SK-N-SH (cell line): ENCODE results near the gene ABHD15. TPM values are rescaled to one million over a fixed set of nuclear protein-coding genes. Genes with fewer than 3 reads are reported as not detected.

Source experiments
- CTCF ChIA-PET: fragments of 300-600, 350-600 bp; formaldehyde crosslinking; extraction: SDS; loops from one replicate; lab custom pipeline; 2021; lab: Yijun Ruan, JAX
- POLR2A ChIA-PET: fragments of 350-600 bp; sonication (Branson Sonifier 250); formaldehyde crosslinking; extraction: SDS; loops from one replicate; lab custom pipeline; 2020; ENCODE audit warnings: antibody characterized with exemption, inconsistent platforms; lab: Yijun Ruan, JAX
- DNase-seq: peaks from one replicate; pipeline ENCODE4 v3.0.0; 2012
- H2AFZ ChIP-seq: fragments of 200-600 bp; sonication (generic); 2 replicates; pipeline ENCODE4 v1.8.1; 2016; ENCODE audit warnings: antibody characterized with exemption, mild to moderate bottlenecking, low read depth
- H3F3A ChIP-seq: fragments of 200-600 bp; sonication (generic); replicated peaks from 2 replicates; pipeline ENCODE3; 2016; ENCODE audit warnings: antibody characterized with exemption, mild to moderate bottlenecking; ENCODE audit not compliant: insufficient read depth
- H3K27ac ChIP-seq, 2 experiments: fragments of 200-500 bp in 1 of 2; fragments of 200-600 bp in 1 of 2; sonication (Bioruptor generic) in 1 of 2; sonication (generic), shearing (Covaris generic) in 1 of 2; 2 replicates each; pipeline versions ENCODE4 v1.5.1 to v1.6.1; 2014 to 2016; ENCODE audit warnings: low read depth in 2 of 2, inconsistent platforms in 1 of 2, low read length in 1 of 2, mild to moderate bottlenecking in 1 of 2, mixed read lengths in 1 of 2
- H3K27me3 ChIP-seq: fragments of 200-600 bp; sonication (generic), shearing (Covaris generic); 2 replicates; pipeline ENCODE4 v1.6.1; 2016; ENCODE audit warnings: mixed run types; ENCODE audit not compliant: insufficient read depth
- H3K36me3 ChIP-seq, 2 experiments: fragments of 200-500 bp in 1 of 2; fragments of 200-600 bp in 1 of 2; sonication (Bioruptor generic) in 1 of 2; sonication (generic) in 1 of 2; replicated peaks in 1 of 2; 2 replicates each; pipeline versions ENCODE3 to v1.5.1; 2014 to 2016; ENCODE audit warnings: low read length in 1 of 2, mild to moderate bottlenecking in 1 of 2; ENCODE audit not compliant: insufficient read depth in 2 of 2, control insufficient read depth in 1 of 2
- H3K4me1 ChIP-seq, 2 experiments: fragments of 200-500 bp in 1 of 2; fragments of 200-600 bp in 1 of 2; sonication (Bioruptor generic) in 1 of 2; sonication (generic), shearing (Covaris generic) in 1 of 2; 2 replicates each; pipeline versions ENCODE4 v1.5.1 to v1.6.1; 2014 to 2016; ENCODE audit warnings: low read depth in 1 of 2, low read length in 1 of 2, mixed run types in 1 of 2; ENCODE audit not compliant: insufficient read depth in 2 of 2, control insufficient read depth in 1 of 2
- H3K4me2 ChIP-seq: fragments of 200-600 bp; sonication (generic), shearing (Covaris generic); 2 replicates; pipeline ENCODE4 v1.6.1; 2017; ENCODE audit warnings: mixed run types
- H3K4me3 ChIP-seq, 2 experiments: fragments of 200-500 bp in 1 of 2; fragments of 200-600 bp in 1 of 2; sonication (Bioruptor generic) in 1 of 2; sonication (generic), shearing (Covaris generic) in 1 of 2; 2 replicates each; pipeline versions ENCODE4 v1.5.1 to v1.8.1; 2014 to 2016; ENCODE audit warnings: low read depth in 2 of 2, inconsistent platforms in 1 of 2, low read length in 1 of 2, mild to moderate bottlenecking in 1 of 2, mixed read lengths in 1 of 2, moderate library complexity in 1 of 2
- H3K79me2 ChIP-seq: fragments of 200-600 bp; sonication (generic); 2 replicates; pipeline ENCODE4 v1.8.1; 2017; ENCODE audit warnings: mild to moderate bottlenecking; ENCODE audit not compliant: insufficient read depth
- H3K9ac ChIP-seq: fragments of 200-600 bp; sonication (generic); 2 replicates; pipeline ENCODE4 v1.6.1; 2017; ENCODE audit warnings: mixed run types
- H3K9me2 ChIP-seq: fragments of 200-600 bp; sonication (generic); 2 replicates; pipeline ENCODE4 v1.6.1; 2017; ENCODE audit warnings: mixed run types
- H3K9me3 ChIP-seq: fragments of 200-600 bp; sonication (generic); 2 replicates; pipeline ENCODE4 v1.6.1; 2017; ENCODE audit warnings: mixed run types, mild to moderate bottlenecking, moderate library complexity
- H4K20me1 ChIP-seq: fragments of 200-600 bp; sonication (generic); 2 replicates; pipeline ENCODE4 v1.6.1; 2017; ENCODE audit warnings: mild to moderate bottlenecking, mixed run types; ENCODE audit not compliant: insufficient read depth
- CHD2 ChIP-seq: fragments of 150-350 bp; IDR thresholded peaks from 2 replicates; pipeline ENCODE4 v1.6.1; 2018; ENCODE audit warnings: low read length; ENCODE audit not compliant: partially characterized antibody
- ELF1 ChIP-seq: IDR thresholded peaks from 2 replicates; pipeline ENCODE4 v1.4.0; 2012
- EZH2phosphoT487 ChIP-seq: fragments of 200-600 bp; sonication (generic); IDR thresholded peaks from 2 replicates; pipeline ENCODE4 v1.6.1; 2017; ENCODE audit warnings: low read depth, mixed run types, mild to moderate bottlenecking, antibody characterized with exemption, moderate library complexity, borderline replicate concordance
- GABPA ChIP-seq: IDR thresholded peaks from 2 replicates; pipeline ENCODE4 v1.4.0; 2012; ENCODE audit warnings: low read depth, mild to moderate bottlenecking
- GATA2 ChIP-seq: sonication (generic); formaldehyde crosslinking; IDR thresholded peaks from 2 replicates; pipeline ENCODE4 v1.5.0; 2020; ENCODE audit warnings: mild to moderate bottlenecking, missing genetic modification reagents
- IRF3 ChIP-seq: fragments of 150-350 bp; IDR thresholded peaks from 2 replicates; pipeline ENCODE4 v1.6.1; 2016; ENCODE audit warnings: mild to moderate bottlenecking, low read depth, low read length
- NFIC ChIP-seq: IDR thresholded peaks from 2 replicates; pipeline ENCODE4 v1.4.0; 2012; ENCODE audit warnings: borderline replicate concordance
- PBX3 ChIP-seq: IDR thresholded peaks from 2 replicates; pipeline ENCODE4; 2012
- POLR2AphosphoS5 ChIP-seq: IDR thresholded peaks from 2 replicates; pipeline ENCODE4 v1.6.1; 2012; ENCODE audit warnings: low read depth, low read length
- RCOR1 ChIP-seq: fragments of 150-350 bp; IDR thresholded peaks from 2 replicates; pipeline ENCODE4 v1.6.1; 2017; ENCODE audit warnings: antibody characterized with exemption, low read length
- REST ChIP-seq: IDR thresholded peaks from 2 replicates; pipeline ENCODE4 v1.6.1; 2012; ENCODE audit warnings: mild to moderate bottlenecking, low read depth, low read length, moderate library complexity
- RXRA ChIP-seq: IDR thresholded peaks from 2 replicates; pipeline ENCODE4 v1.4.0; 2012; ENCODE audit warnings: low read depth, mild to moderate bottlenecking, borderline replicate concordance
- SMC3 ChIP-seq: IDR thresholded peaks from 2 replicates; pipeline ENCODE4 v1.6.1; 2012; ENCODE audit warnings: low read depth, low read length, improper control_type of control experiment
- TAF1 ChIP-seq: IDR thresholded peaks from 2 replicates; pipeline ENCODE4 v1.6.1; 2012; ENCODE audit warnings: low read depth, mild to moderate bottlenecking, low read length, moderate library complexity, borderline replicate concordance
- TCF12 ChIP-seq: IDR thresholded peaks from 2 replicates; pipeline ENCODE4 v1.4.0; 2012
- TEAD4 ChIP-seq: IDR thresholded peaks from 2 replicates; pipeline ENCODE4 v1.4.0; 2012; ENCODE audit warnings: mild to moderate bottlenecking, borderline replicate concordance; ENCODE audit not compliant: insufficient read depth
- USF1 ChIP-seq: IDR thresholded peaks from 2 replicates; pipeline ENCODE4 v1.4.0; 2012; ENCODE audit warnings: low read depth, borderline replicate concordance
- YY1 ChIP-seq: IDR thresholded peaks from 2 replicates; pipeline ENCODE4 v1.4.0; 2012; ENCODE audit warnings: low read depth, mild to moderate bottlenecking
- ZBTB33 ChIP-seq: IDR thresholded peaks from 2 replicates; pipeline ENCODE4 v1.4.0; 2012; ENCODE audit warnings: low read depth, borderline replicate concordance
- WGBS: methylation state at CpG from one replicate; pipeline ENCODE4 v1.1.6; 2017; ENCODE audit warnings: low lambda C conversion rate; 5-methylcytosine and 5-hydroxymethylcytosine counted together
- polyA plus RNA-seq, 3 experiments: library from polyadenylated mRNA; depleted of rRNA; stranded (reverse); fragments of >200 nt; gene quantifications; 2 replicates each; pipeline ENCODE4 v1.2.3, GENCODE V29; 2012

ABHD15 gene
- polyA plus RNA-seq, 1 of the 3 experiments (the other 2 are of a cell fraction), result 7.0 TPM

- no peak for DNase-seq
- H3K9me2 ChIP-seq, result no peaks in the 10 kb centered on the region
- no peak overlapping the region; a peak in 1 of 4 replicates for H3K27ac ChIP-seq
- no peak overlapping the region for H2AFZ ChIP-seq
- H3K4me3 ChIP-seq, result no peak overlapping the region
- H4K20me1 ChIP-seq, result peaks cover 15% of the 10 kb centered on the region
- peaks cover 10% of the 10 kb centered on the region; the same call in 1 of the 2 replicates for H3K79me2 ChIP-seq
- H3K36me3 ChIP-seq, result peaks cover 9 to 81% of the 10 kb centered on the region in 2 experiments
- peaks cover 0 to 7% of the 10 kb centered on the region in 2 experiments; a peak in 1 of 4 replicates for H3K4me1 ChIP-seq
- POLR2A ChIA-PET, result interaction anchor here (1.5 kb wide), 1 partner anchor 10 kb away, joined by 6 read pairs; no protein-coding TSS in a partner anchor
- TF ChIP-seq GATA2 (no peak), YY1 (no peak), TCF12 (no peak), EZH2phosphoT487 (no peak), POLR2AphosphoS5 (no peak), ELF1 (no peak), CHD2 (no peak), TEAD4 (no peak), PBX3 (no peak), RCOR1 (no peak), REST (no peak), GABPA (no peak), TAF1 (no peak), NFIC (no peak), USF1 (no peak), SMC3 (no peak), IRF3 (no peak), ZBTB33 (no peak), RXRA (no peak)
- TF ChIP-seq, all 33 proteins: peak for 0
- CTCF ChIA-PET, result interaction anchor here (0.6 to 12.7 kb wide), 6 partner anchors 8 to 516 kb away, joined by 3 to 166 read pairs (median 9); partner anchors contain the start of genes ABHD15, ANKRD13B and TP53I13
- no peaks in the 10 kb centered on the region for H3K9me3 ChIP-seq
- H3K9ac ChIP-seq, result no peak overlapping the region
- peaks cover 5% of the 10 kb centered on the region for H3F3A ChIP-seq
- 95% methylated on average over 10 of the region's 22 CpGs for WGBS
- H3K27me3 ChIP-seq, result no peaks in the 10 kb centered on the region
- H3K4me2 ChIP-seq, result no peak overlapping the region
Measured at GRCh38 chr17:29577385-29578211, 10.8 kb upstream of the ABHD15 start.
